IMR-90 (cell line): Measurements from ENCODE around the gene DAB1. TPM values are rescaled to one million over a fixed set of nuclear protein-coding genes. Genes with fewer than 3 reads are reported as not detected.

Source experiments
- ATAC-seq: fragments of 200-7000 bp; cut with Tn5 transposase; 2 replicates; pipeline ENCODE4 v1.9.1; 2020; ENCODE audit warnings: low read depth, mild to moderate bottlenecking, moderate library complexity
- BruUV-seq: library from RNA; stranded (reverse); fragments of 400-500 nt; replicated peaks from 2 replicates; lab custom pipeline; 2021; lab: Mats Ljungman, UMichigan
- CTCF ChIA-PET: fragments of 300-600 bp; formaldehyde crosslinking; extraction: SDS; loops from one replicate; lab custom pipeline; 2021; ENCODE audit warnings: antibody characterized with exemption; lab: Yijun Ruan, JAX
- POLR2A ChIA-PET: fragments of 300-600 bp; sonication (Branson Sonifier 250); formaldehyde crosslinking; loops from one replicate; lab custom pipeline; 2022; ENCODE audit warnings: antibody characterized with exemption; ENCODE audit not compliant: unreplicated experiment; lab: Charles Lee
- DNase-seq: peaks from one replicate; pipeline ENCODE4 v3.0.0; 2013
- H2AFZ ChIP-seq: replicated peaks from 2 replicates; pipeline ENCODE3; 2013; ENCODE audit warnings: low read length, mild to moderate bottlenecking; ENCODE audit not compliant: poor library complexity
- H2AK5ac ChIP-seq: 2 replicates; pipeline ENCODE4 v1.6.1; 2013; ENCODE audit warnings: low read depth, low read length, inconsistent platforms
- H2AK9ac ChIP-seq: replicated peaks from 2 replicates; pipeline ENCODE3; 2013; ENCODE audit warnings: mild to moderate bottlenecking, low read depth, low read length, moderate library complexity; ENCODE audit not compliant: poor library complexity
- H2BK120ac ChIP-seq: 2 replicates; pipeline ENCODE4 v1.6.1; 2013; ENCODE audit warnings: low read depth, low read length, inconsistent platforms
- H2BK15ac ChIP-seq: 3 replicates; pipeline ENCODE4 v1.6.1; 2013; ENCODE audit warnings: low read depth, low read length, inconsistent platforms
- H2BK20ac ChIP-seq: 2 replicates; pipeline ENCODE4 v1.6.1; 2013; ENCODE audit warnings: low read depth, mild to moderate bottlenecking, inconsistent platforms, low read length, moderate library complexity
- H2BK5ac ChIP-seq: 2 replicates; pipeline ENCODE4 v1.6.1; 2013; ENCODE audit warnings: mild to moderate bottlenecking, low read depth, low read length, inconsistent platforms; ENCODE audit not compliant: poor library complexity, severe bottlenecking
- H3K14ac ChIP-seq: replicated peaks from 2 replicates; pipeline ENCODE4 v1.6.1; 2013; ENCODE audit warnings: low read depth, low read length, inconsistent platforms
- H3K18ac ChIP-seq: 2 replicates; pipeline ENCODE4 v1.6.1; 2013; ENCODE audit warnings: low read depth, low read length, control low read depth
- H3K23ac ChIP-seq: 2 replicates; pipeline ENCODE4 v1.6.1; 2013; ENCODE audit warnings: low read depth, low read length, inconsistent platforms
- H3K27ac ChIP-seq: 2 replicates; pipeline ENCODE4 v1.5.1; 2013; ENCODE audit warnings: mild to moderate bottlenecking, control low read depth, low read length; ENCODE audit not compliant: insufficient read depth
- H3K27me3 ChIP-seq: 2 replicates; pipeline ENCODE4 v1.6.1; 2013; ENCODE audit warnings: low read length; ENCODE audit not compliant: control insufficient read depth, insufficient read depth
- H3K36me3 ChIP-seq: 2 replicates; pipeline ENCODE4 v1.6.1; 2013; ENCODE audit warnings: low read length, mixed read lengths; ENCODE audit not compliant: control insufficient read depth, insufficient read depth
- H3K4ac ChIP-seq: 2 replicates; pipeline ENCODE4 v1.6.1; 2013; ENCODE audit warnings: low read depth, low read length, inconsistent platforms
- H3K4me1 ChIP-seq: 2 replicates; pipeline ENCODE4 v1.6.1; 2013; ENCODE audit warnings: low read length, mixed read lengths; ENCODE audit not compliant: control insufficient read depth, insufficient read depth
- H3K4me2 ChIP-seq: 2 replicates; pipeline ENCODE4 v1.6.1; 2013; ENCODE audit warnings: low read depth, mild to moderate bottlenecking, control low read depth, low read length, moderate library complexity
- H3K4me3 ChIP-seq: 2 replicates; pipeline ENCODE4 v1.5.1; 2013; ENCODE audit warnings: low read depth, mild to moderate bottlenecking, control low read depth, low read length, moderate library complexity; ENCODE audit not compliant: insufficient read depth
- H3K56ac ChIP-seq: 2 replicates; pipeline ENCODE4 v1.6.1; 2013; ENCODE audit warnings: low read length, inconsistent platforms; ENCODE audit not compliant: insufficient read depth; ENCODE audit errors: extremely low read depth
- H3K79me1 ChIP-seq, 2 experiments: 2 replicates each; pipeline ENCODE4 v1.6.1; 2013; ENCODE audit warnings: low read length in 2 of 2, inconsistent platforms in 1 of 2, low read depth in 1 of 2
- H3K9ac ChIP-seq: 2 replicates; pipeline ENCODE4 v1.6.1; 2013; ENCODE audit warnings: low read depth, low read length, control low read depth
- H3K9me1 ChIP-seq: 2 replicates; pipeline ENCODE4 v1.6.1; 2013; ENCODE audit warnings: low read length, inconsistent platforms; ENCODE audit not compliant: insufficient read depth
- H3K9me3 ChIP-seq: 2 replicates; pipeline ENCODE4 v1.6.1; 2013; ENCODE audit warnings: low read length; ENCODE audit not compliant: control insufficient read depth, insufficient read depth
- H4K20me1 ChIP-seq: 2 replicates; pipeline ENCODE4 v1.6.1; 2013; ENCODE audit warnings: low read length, inconsistent platforms; ENCODE audit not compliant: insufficient read depth
- H4K5ac ChIP-seq: 2 replicates; pipeline ENCODE4 v1.6.1; 2013; ENCODE audit warnings: mild to moderate bottlenecking, low read depth, low read length, control low read depth
- H4K8ac ChIP-seq, 2 experiments: 2 replicates each; pipeline ENCODE4 v1.6.1; 2013; ENCODE audit warnings: low read depth in 2 of 2, low read length in 2 of 2, control low read depth in 1 of 2, inconsistent platforms in 1 of 2
- H4K91ac ChIP-seq: 2 replicates; pipeline ENCODE4 v1.6.1; 2013; ENCODE audit warnings: low read depth, low read length, inconsistent platforms; ENCODE audit not compliant: insufficient read depth
- NFE2L2 ChIP-seq: fragments of 150-350 bp; IDR thresholded peaks from 2 replicates; pipeline ENCODE4 v1.6.1; 2016; ENCODE audit warnings: low read depth, mild to moderate bottlenecking, low read length
- RAD21 ChIP-seq: IDR thresholded peaks from 2 replicates; pipeline ENCODE4 v1.6.1; 2012; ENCODE audit warnings: low read length, improper control_type of control experiment
- SMC3 ChIP-seq: fragments of 150-350 bp; IDR thresholded peaks from 2 replicates; pipeline ENCODE4 v1.6.1; 2016; ENCODE audit warnings: low read depth, mild to moderate bottlenecking, antibody characterized with exemption, low read length, moderate library complexity
- WGBS, 2 experiments: methylation state at CpG; one replicate each; pipeline versions ENCODE4 v1.1.5 to v1.1.7; 2013; ENCODE audit warnings: missing lambda C conversion rate in 2 of 2; ENCODE audit not compliant: insufficient read length in 1 of 2; ENCODE audit errors: extremely low coverage in 2 of 2; 5-methylcytosine and 5-hydroxymethylcytosine counted together
- dilution Hi-C: fragments of 300-500 bp; cut with HindIII; formaldehyde crosslinking; loops from one replicate; pipeline ENCODE4 v1.14.3; 2018; ENCODE audit warnings: low sequenced_read_pairs; ENCODE audit not compliant: unreplicated experiment
- in situ Hi-C: fragments of 300-500 bp; cut with MboI; formaldehyde crosslinking; loops from 3 replicates; pipeline ENCODE4 v1.14.3; 2019; ENCODE audit warnings: low sequenced_read_pairs, inconsistent platforms, mixed read lengths
- intact Hi-C: fragments of 100-400 bp; cut with micrococcal nuclease; formaldehyde crosslinking; loops from 2 replicates; pipeline ENCODE4 v1.10.0; 2022
- polyA plus RNA-seq, 3 experiments: library from polyadenylated mRNA; depleted of rRNA; stranded (reverse); fragments of >200 nt; gene quantifications; 2 replicates each; pipeline ENCODE4 v1.2.3, GENCODE V29; 2012; ENCODE audit warnings: low replicate concordance in 1 of 3
- total RNA-seq: library from RNA; depleted of rRNA; stranded (reverse); fragments of >200 nt; gene quantifications from 2 replicates; pipeline ENCODE4 v1.2.3, GENCODE V29; 2012

Gene DAB1
- total and polyA plus RNA-seq, 2 of the 4 experiments (the other 2 are of a cell fraction), result 0.18 to 0.41 TPM

- dilution Hi-C loops, result no loop called here
Measured at GRCh38 chr1:57329937-57330336, 93.9 kb downstream of the DAB1 start.

More at GRCh38 chr1:57329937-57330336, 93.9 kb downstream of the DAB1 start:
- Histone ChIP-seq H3K18ac (no peak overlapping the region), H3K9ac (no peak overlapping the region), H3K36me3 (no peaks in the 10 kb centered on the region), H2BK20ac (no peak overlapping the region), H2BK120ac (no peak overlapping the region), H2AK9ac (no peak overlapping the region), H3K79me1 (no peaks in the 10 kb centered on the region), H2BK15ac (no peak overlapping the region), H3K9me3 (no peaks in the 10 kb centered on the region), H3K4me2 (no peak overlapping the region), H2BK5ac (no peak overlapping the region), H4K8ac (no peak overlapping the region), H4K20me1 (no peaks in the 10 kb centered on the region), H3K56ac (no peak overlapping the region), H3K9me1 (no peaks in the 10 kb centered on the region), H4K91ac (no peak overlapping the region), H3K27ac (no peak overlapping the region), H3K4me1 (no peaks in the 10 kb centered on the region), H3K4ac (no peak overlapping the region), H4K5ac (no peak overlapping the region), H3K4me3 (no peak overlapping the region), H3K14ac (no peak overlapping the region), H3K23ac (no peak overlapping the region), H3K27me3 (no peaks in the 10 kb centered on the region; the same call in 1 of the 2 replicates), H2AK5ac (no peak overlapping the region), H2AFZ (no peak overlapping the region)
- intact Hi-C loops (no loop called here), in situ Hi-C loops (no loop called here)
- POLR2A ChIA-PET, result no interaction called here
- DNase-seq, result no peak
- no peak for ATAC-seq
- no TSS peak for BruUV-seq
- CTCF ChIA-PET, result no interaction called here
- no CpG with 5 or more reads among the region's 1 CpG for WGBS, 2 experiments
- TF ChIP-seq RAD21 (no peak), NFE2L2 (no peak), SMC3 (no peak)
